GM21381 (cell line): ENCODE measurements around the gene SERHL2.
A peak's percentile ranks its signal among the peaks of the same experiment; 100 is the strongest.
"Not testable (repeated sequence)": the region's sequence is repeated elsewhere in the genome, so short reads cannot be mapped to it uniquely, and the experiment has no call there.

Experiments
- ATAC-seq: cut with Tn5 transposase; IDR thresholded peaks from one replicate; pipeline ENCODE4 v1.9.1; 2021; ENCODE audit warnings: mild to moderate bottlenecking, moderate library complexity; ENCODE audit not compliant: unreplicated experiment

SERHL2 gene

DNA sequence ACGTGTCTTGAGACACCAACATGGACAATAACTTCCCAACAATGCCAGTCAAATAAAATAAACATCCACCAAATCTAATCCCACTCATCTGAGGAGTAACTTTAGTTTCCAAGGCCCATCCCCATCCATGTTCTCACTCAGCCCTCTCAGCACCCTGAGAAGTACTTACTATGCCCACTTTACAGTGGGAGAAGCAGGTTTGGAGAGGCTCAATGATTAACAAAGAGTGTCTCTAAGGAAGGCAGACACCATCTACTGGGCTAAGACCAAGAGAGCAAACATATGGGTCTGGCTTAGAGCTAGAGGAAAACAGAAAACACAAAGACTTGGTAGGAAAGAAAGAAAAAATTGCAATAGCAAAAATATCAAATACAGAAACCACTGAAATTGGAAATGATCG, 49.7 kb downstream of the SERHL2 start:
- ATAC-seq = no peak

- no peak for ATAC-seq
Observed at GRCh38 chr22:42604403-42604802, 50.6 kb downstream of the SERHL2 start.

GRCh38 chr22:42607641-42608040, 53.9 kb downstream of the SERHL2 start:
- ATAC-seq = not testable (repeated sequence)

DNA sequence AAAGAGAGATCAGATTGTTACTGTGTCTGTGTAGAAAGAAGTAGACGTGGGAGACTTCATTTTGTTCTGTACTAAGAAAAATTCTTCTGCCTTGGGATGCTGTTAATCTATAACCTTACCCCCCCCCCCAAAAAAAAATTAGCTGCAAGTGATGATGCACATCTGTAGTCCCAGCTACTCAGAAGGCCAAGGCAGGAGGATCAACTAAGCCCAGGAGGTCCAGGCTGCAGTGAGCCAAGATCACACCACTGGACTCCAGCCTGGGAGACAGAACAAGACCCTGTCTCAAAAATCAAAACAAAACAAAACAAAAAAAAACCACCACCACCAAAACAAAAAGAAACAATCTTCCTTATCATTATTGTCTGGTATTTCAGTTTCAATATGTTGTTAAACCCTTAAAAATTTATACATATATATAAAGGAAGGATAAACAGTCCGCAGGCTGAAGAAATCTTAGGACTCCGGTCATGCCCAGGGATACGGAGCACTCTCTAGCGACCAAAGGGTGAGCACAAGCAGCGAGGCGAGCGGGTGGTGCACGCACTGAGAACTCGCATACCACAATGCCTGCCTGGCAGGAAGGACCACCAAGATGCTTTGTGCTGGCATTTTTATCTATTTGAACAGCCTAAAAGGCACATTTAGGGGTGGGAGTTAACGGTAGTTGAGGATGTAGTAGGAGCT, 54.5 kb downstream of the SERHL2 start:
- no peak for ATAC-seq

GRCh38 chr22:42608823-42609361, 55.1 kb downstream of the SERHL2 start:
- ATAC-seq = no peak

GRCh38 chr22:42610186-42610585, 56.4 kb downstream of the SERHL2 start:
- no peak for ATAC-seq

- ATAC-seq = no peak
Observed at GRCh38 chr22:42611051-42611450, 57.3 kb downstream of the SERHL2 start.

- no peak for ATAC-seq
Observed at GRCh38 chr22:42612336-42612735, 58.6 kb downstream of the SERHL2 start.

DNA sequence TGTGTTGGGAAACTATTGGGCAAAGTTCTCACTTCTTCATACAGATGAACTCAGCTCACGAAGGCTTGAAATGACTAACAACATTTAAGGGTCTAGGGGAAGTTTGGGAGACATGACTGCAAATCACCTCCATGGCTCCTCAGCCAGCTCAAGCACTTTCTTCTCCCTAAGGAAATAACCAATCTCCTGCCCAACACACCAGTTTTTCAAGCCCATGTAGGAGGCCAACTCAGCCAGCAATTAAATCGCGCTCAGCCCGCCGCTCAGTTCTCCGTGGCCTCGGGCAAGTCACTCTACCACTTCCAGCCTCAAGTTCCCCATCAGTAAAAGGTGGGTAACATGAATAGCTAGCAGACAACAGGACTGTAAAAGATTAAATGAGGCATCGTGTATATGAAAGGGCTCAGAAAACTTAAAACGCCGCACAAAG, 60.1 kb downstream of the SERHL2 start:
- no peak for ATAC-seq

GRCh38 chr22:42614312-42615091, 60.7 kb downstream of the SERHL2 start, which contains the start of gene POLDIP3:
POLDIP3 (minus strand) TSS chr22:42614883; CDS start chr22:42614857, 26 bp downstream.
- peak; percentile 66 for ATAC-seq

DNA sequence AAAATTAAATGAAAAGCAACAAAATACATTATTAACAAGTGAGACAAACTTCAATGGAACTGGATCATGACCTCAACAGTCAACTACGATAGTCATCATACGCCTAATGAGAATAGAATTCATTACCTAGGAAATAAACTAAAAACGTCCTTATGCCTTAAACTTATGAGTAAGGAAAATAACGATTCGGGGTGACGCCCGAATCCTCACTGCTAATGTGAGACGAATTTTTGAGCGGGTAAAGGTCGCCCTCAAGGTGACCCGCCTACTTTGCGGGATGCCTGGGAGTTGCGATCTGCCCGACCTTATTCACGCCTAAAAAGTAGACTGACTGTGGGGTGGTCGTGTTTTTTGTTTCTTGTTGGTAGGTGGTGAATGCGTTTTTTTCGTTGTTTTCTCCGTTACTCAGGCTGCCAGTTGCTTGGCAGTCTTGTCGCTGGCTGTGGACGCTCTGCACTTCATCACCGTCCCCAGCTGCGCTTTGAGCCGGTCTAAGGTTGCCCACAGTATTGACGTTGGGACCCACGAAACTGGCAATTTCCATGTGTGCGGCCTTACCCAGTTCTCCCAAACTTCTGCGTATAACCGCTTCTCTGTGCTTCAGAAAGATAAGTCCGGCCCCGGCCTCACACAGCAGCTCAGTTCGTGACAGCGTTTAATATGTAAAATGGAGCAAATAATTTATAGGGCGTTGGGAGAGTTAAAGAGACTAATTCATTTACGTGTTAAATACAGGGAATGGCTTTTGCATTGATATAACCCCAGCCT, 61.5 kb downstream of the SERHL2 start:
- ATAC-seq = peak; percentile 52

- ATAC-seq = not testable (repeated sequence)
Observed at GRCh38 chr22:42615860-42616175, 62.1 kb downstream of the SERHL2 start.

- ATAC-seq = no peak
Observed at GRCh38 chr22:42617155-42617983, 63.6 kb downstream of the SERHL2 start.

- ATAC-seq = no peak
Observed at GRCh38 chr22:42619261-42620063, 65.7 kb downstream of the SERHL2 start.

DNA sequence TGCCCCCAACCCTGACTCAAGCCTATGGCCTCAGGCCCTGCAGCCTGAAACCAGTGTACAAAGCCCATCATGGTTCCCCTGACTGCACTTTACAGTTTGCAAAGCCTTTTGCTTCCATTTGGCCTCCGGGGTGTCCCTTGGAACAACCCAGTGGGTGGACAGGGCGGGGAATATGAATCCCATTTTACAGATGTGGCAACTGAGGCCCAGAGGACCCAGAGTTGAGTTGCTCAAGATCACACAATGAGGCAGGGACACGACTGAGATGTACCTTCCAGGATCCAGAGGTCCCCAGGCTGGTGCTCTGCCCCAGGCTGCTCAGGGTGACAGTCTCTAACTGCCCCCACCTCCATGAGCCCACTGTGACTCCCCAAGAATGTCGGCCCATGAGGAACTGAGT, 66.3 kb downstream of the SERHL2 start:
- no peak for ATAC-seq

GRCh38 chr22:42621505-42622002, 67.8 kb downstream of the SERHL2 start:
- no peak for ATAC-seq

DNA sequence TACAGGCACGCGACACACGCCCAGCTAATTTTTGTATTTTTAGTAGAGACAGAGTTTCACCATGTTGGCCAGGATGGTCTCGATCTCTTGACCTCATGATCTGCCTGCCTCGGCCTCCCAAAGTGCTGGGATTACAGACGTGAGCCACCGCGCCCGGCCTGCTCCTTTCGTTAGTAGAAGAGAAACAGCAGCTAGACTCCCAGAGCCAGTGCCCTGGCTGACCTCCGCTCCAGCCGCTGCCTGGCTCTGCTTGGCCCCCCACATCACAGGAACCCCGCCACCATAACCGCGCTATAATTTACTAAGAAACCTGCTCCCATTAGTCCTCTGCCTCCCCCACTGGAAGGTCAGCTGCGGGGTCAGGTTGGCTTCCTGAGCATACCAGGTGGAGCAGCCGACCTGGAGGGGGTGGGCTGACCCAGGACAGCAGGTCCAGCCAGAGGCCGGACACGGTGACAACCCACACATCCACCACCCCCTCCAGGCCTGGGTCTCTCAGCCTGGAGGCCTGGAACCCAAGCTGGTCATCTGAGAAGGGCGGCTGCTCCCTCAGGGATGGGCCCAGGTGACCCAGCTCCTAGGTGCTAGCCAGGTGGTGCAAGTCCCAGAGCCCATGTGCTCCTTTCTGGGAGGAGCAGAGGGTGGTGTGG, 68.4 kb downstream of the SERHL2 start:
- no peak for ATAC-seq

DNA sequence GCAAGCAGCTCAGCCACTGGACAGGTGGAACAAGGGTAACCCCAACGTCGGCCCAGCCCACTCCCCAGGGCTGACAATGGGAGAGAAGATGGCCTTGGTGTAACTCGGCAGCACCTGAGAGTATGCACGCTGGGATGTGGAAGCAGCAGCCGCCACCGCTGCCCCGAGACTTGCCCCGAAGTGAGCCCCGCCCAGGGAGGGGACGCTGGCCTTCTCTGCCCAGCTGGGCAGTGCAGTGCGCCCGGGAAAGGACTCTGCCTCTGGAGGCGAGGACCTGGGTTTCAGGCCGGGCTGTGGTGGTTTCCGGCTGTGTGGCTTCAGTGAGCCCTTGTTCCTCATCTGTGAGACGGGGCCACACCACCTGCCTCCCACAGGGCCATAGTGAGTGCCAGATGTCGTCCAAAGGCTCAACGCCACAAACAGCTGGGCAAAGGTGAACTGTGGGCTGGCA, 69.6 kb downstream of the SERHL2 start:
- ATAC-seq = no peak
